OCI-LY1 (cell line): ENCODE measurements around the gene HSF5.

Source experiments
- EZH2 ChIP-seq: fragments of 200-600 bp; sonication (generic), shearing (Covaris generic); IDR thresholded peaks from 2 replicates; pipeline ENCODE4 v1.8.0; 2017; ENCODE audit warnings: borderline replicate concordance, mixed run types, mild to moderate bottlenecking, antibody characterized with exemption, low read length, moderate library complexity, mixed read lengths
- TF ChIP-seq, protein P1 (sequence below): fragments of 200-600 bp; sonication (generic), shearing (Covaris generic); IDR thresholded peaks from 2 replicates; pipeline ENCODE4 v1.5.1; 2017; ENCODE audit warnings: mild to moderate bottlenecking, antibody characterized with exemption, low read length, moderate library complexity, mixed read lengths

DNA sequence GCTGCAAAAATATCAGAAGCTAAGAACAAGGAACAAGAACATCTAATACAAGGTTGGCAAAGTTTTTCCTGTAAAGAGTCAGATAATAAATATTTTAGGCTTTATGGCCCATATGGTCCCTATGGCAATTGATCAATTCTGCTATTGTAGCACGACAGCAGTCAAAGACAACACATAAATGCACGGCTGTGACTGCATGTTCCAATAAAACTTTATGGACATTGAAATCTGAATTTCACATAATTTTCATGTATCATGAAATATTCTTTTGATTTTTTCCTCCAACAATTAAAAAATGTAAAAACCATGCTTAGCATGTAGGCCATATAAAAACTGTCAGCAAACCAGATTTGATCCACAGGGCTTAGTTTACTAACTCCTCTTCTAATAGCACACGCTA, 60.4 kb downstream of the HSF5 start:
- TF ChIP-seq, protein P1, sequence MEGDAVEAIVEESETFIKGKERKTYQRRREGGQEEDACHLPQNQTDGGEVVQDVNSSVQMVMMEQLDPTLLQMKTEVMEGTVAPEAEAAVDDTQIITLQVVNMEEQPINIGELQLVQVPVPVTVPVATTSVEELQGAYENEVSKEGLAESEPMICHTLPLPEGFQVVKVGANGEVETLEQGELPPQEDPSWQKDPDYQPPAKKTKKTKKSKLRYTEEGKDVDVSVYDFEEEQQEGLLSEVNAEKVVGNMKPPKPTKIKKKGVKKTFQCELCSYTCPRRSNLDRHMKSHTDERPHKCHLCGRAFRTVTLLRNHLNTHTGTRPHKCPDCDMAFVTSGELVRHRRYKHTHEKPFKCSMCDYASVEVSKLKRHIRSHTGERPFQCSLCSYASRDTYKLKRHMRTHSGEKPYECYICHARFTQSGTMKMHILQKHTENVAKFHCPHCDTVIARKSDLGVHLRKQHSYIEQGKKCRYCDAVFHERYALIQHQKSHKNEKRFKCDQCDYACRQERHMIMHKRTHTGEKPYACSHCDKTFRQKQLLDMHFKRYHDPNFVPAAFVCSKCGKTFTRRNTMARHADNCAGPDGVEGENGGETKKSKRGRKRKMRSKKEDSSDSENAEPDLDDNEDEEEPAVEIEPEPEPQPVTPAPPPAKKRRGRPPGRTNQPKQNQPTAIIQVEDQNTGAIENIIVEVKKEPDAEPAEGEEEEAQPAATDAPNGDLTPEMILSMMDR = no peak
- no peak for TF ChIP-seq EZH2
